HL-60/S4 treated with retinoic acid at 250 ng/mL for 4 days and 3 days (cell line): ENCODE data around the gene PAXX.

ENCODE experiments used
- in situ Hi-C: fragments of 300-500 bp; cut with MboI; formaldehyde crosslinking; loops from 2 replicates; pipeline ENCODE4 v1.7.0; 2022; ENCODE audit warnings: low sequenced_read_pairs

The PAXX gene

GRCh38 chr9:137042751-137043727 is 50.8 kb downstream of the PAXX start:
- in situ Hi-C loops, result loop anchor here (25.0 kb wide), 1 partner anchor 256 kb away; the partner anchor contains the start of genes CCDC183 and TMEM141
